MG63 (cell line): ENCODE data around the gene CSNK1G1. TPM values are rescaled to one million over a fixed set of nuclear protein-coding genes. Genes with fewer than 3 reads are reported as not detected.
"Not testable (repeated sequence)": the region's sequence is repeated elsewhere in the genome, so short reads cannot be mapped to it uniquely, and the experiment has no call there.

Experiments
- DNase-seq: peaks from one replicate; pipeline ENCODE4 v3.0.0-alpha.2; 2020
- H3K27me3 ChIP-seq: fragments of 250-450 bp; sonication (Bioruptor Pico); 2 replicates; pipeline ENCODE4 v1.5.1; 2020; ENCODE audit warnings: mild to moderate bottlenecking, moderate library complexity
- H3K36me3 ChIP-seq: fragments of 250-450 bp; sonication (Bioruptor Pico); 2 replicates; pipeline ENCODE4 v1.5.1; 2020; ENCODE audit warnings: mild to moderate bottlenecking, moderate library complexity
- H3K4me3 ChIP-seq: fragments of 250-450 bp; sonication (Bioruptor Pico); 2 replicates; pipeline ENCODE4 v1.5.1; 2020; ENCODE audit warnings: mild to moderate bottlenecking, moderate library complexity
- H3K9me3 ChIP-seq: fragments of 250-450 bp; sonication (Bioruptor Pico); 2 replicates; pipeline ENCODE4 v1.5.1; 2020; ENCODE audit warnings: mild to moderate bottlenecking, moderate library complexity
- total RNA-seq: library from RNA; depleted of rRNA; stranded (reverse); fragments of >200 nt; shearing (Covaris generic); gene quantifications from 2 replicates; pipeline ENCODE4 v1.2.3, GENCODE V29; 2014; ENCODE audit warnings: low replicate concordance; rRNA removed

CSNK1G1 gene
- total RNA-seq, 1 experiment from 2014 or later: 12.7 TPM

DNA sequence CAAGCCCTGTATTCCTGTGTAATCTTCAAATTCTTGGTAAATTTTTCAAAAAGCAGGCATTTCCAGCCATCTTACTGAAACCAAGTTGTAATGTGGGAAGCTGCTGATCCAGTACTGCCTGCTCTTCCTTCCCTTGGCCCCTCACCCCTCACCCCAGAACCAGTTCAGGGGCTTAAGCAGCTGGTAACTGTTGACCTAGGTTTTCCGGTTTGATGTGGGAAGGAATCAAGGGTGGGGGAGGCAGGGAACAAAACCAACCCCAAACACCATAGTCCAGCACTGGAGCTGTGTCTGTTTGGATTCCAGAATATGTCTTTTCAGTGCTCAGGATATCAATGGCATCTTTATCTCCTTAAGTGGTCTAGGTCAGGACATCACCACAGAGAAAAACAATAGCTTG lies 233.5 kb downstream of the CSNK1G1 start:
- H3K27me3 ChIP-seq: no peaks in the 10 kb centered on the region
- no peaks in the 10 kb centered on the region; the same call in 1 of the 2 replicates for H3K9me3 ChIP-seq
- no peak overlapping the region for H3K4me3 ChIP-seq
- H3K36me3 ChIP-seq: peaks cover 70% of the 10 kb centered on the region
- no peak for DNase-seq

DNA sequence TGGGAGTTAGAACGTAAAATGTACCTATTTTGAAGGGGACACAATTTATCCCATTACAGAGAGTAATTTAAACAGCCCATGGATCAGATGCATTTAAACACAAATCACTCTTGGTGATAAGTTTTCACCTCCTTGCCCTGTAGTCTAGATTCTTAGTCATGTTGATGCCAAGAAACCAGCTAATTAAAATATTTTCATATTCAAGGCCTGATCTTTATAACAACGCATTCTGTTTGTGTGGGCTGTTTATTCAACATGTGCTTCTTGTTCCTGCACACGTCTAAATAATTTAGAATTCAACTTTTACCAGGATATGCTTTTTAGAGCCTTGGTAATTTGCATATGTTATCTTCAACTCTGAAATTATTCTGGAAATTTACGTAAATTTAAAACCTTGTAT lies 234.4 kb downstream of the CSNK1G1 start:
- H3K27me3 ChIP-seq: no peaks in the 10 kb centered on the region
- no peaks in the 10 kb centered on the region; the same call in 1 of the 2 replicates for H3K9me3 ChIP-seq
- H3K36me3 ChIP-seq: peaks cover 65% of the 10 kb centered on the region
- no peak overlapping the region for H3K4me3 ChIP-seq
- no peak for DNase-seq

DNA sequence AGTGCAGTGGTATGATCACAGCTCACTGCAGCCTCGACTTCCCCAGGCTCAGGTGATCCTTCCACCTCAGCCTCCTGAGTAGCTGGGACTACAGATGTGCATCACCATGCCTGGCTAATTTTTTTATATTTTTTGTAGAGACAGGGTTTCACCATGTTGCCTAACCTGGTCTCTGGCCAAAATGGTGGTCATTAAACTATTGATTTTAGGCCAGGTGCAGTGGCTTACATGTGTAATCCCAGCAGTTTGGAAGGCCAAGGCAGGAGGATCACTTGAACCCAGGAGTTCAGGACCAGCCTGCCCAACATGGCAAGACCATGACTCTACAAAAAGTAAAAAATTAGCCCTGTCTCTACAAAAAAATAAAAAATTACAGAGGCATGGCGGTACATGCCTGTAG lies 235.7 kb downstream of the CSNK1G1 start:
- not testable (repeated sequence) for DNase-seq, H3K4me3 ChIP-seq, H3K9me3 ChIP-seq, H3K27me3 ChIP-seq
- H3K36me3 ChIP-seq: peaks cover 65% of the 10 kb centered on the region

DNA sequence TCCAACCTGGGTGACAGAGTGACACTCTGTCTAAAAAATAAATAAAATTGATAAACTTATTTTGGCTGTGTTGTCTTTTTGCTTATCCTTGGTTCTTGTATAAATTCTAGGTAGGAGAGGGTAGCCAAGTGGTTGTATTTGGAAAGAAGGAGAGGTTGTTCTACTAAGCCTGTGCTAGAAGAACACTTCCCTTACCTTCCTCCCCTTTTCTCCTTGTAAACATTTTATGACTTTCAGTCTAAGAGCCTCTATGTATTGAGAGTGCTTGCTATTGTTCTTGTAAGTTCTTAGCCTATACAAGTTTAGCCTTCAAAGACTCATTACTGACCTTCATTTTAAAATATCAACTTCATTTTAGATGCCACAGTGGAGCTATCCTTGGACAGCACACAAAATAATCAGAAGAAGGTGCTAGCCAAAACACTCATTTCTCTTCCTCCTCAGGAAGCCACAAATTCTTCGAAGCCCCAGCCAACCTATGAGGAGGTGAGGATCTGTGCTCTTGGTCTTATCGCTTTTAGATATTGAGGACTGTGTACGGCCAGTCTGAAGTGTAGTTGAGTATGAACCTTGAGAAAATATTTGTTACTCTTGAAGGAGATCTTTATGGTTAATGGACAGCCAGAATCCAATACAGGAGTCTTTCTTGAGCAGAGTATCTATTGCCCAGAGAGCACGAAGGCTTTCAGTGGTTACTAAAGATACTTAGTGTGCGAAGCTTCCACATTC lies 238.1 kb downstream of the CSNK1G1 start:
- H3K9me3 ChIP-seq: no peaks in the 10 kb centered on the region; the same call in 1 of the 2 replicates
- peaks cover 71% of the 10 kb centered on the region for H3K36me3 ChIP-seq
- no peak overlapping the region for H3K4me3 ChIP-seq
- no peaks in the 10 kb centered on the region for H3K27me3 ChIP-seq
- no peak for DNase-seq

Other genes with a start within 250 kb of the CSNK1G1 start
- gene SNX22, start 204.4 kb downstream of the CSNK1G1 start, total RNA-seq: not detected in 2 replicates
- 1,039 and 1,137 TPM in 2 replicates for gene PPIB, start 193.2 kb downstream of the CSNK1G1 start, total RNA-seq
- gene PCLAF, start 25.3 kb upstream of the CSNK1G1 start, total RNA-seq: 201 and 243 TPM in 2 replicates
- 17.9 and 62.3 TPM in 2 replicates for gene TRIP4, start 31.7 kb upstream of the CSNK1G1 start, total RNA-seq
- gene ZNF609, start 104.4 kb upstream of the CSNK1G1 start, total RNA-seq: 6.2 and 7.1 TPM in 2 replicates